Fibroblast of mammary gland (primary cell): ENCODE results near the gene TCAP.

Experiments used
- DNase-seq: peaks from one replicate; pipeline ENCODE4 v3.0.0-alpha.2; 2010; ENCODE audit warnings: low read depth
- H3K4me3 ChIP-seq: 2 replicates; pipeline ENCODE4 v1.5.1; 2011; ENCODE audit warnings: low read depth, mild to moderate bottlenecking, low read length, moderate library complexity; ENCODE audit not compliant: control insufficient read depth
- TF ChIP-seq, protein P1 (sequence below): conservative IDR thresholded peaks from 2 replicates; pipeline ENCODE4 v1.5.1; 2011; ENCODE audit warnings: low read depth, low read length, inconsistent platforms; ENCODE audit not compliant: control insufficient read depth, insufficient read depth

TCAP gene

DNA sequence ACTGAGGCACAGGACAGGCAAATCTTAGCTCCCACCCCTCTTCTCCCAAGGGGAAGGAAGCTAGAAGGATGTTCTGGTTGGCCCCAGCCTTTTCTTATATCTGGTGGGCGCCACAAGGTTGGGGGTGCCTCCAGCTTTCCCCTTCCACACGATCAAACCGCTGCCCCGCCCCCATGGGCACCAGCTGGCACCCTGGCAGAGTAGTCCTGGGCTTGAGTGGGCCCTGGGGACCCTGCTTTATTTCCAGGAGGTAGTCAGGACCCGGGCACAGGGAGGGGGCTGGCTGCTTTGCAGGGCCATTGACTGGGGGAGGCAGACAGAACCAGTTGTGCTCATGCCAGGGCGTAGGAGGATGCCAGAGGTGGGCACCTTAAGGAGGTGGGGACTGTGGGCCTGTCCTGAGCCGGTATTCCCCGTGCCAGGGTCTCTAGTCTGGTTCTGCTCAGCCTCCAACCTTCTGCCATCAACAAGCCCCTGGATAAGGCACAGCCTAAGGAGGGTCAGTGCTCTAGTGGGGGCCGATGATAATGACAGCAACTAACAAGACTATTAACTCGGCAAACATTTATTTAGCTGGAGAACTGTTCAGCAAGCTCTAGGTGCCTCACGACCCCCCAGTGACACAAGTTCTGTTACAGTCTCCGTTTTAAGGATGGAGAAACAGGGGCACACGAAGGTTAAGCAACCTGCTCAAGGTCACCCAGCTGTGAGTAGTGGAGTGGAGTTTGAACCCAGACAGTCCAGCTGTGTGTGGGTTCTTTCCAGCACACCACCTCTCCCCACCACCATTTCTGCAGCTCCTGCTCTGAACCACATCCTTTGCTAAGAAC is 46.0 kb upstream of the TCAP start:
- TF ChIP-seq, protein P1, sequence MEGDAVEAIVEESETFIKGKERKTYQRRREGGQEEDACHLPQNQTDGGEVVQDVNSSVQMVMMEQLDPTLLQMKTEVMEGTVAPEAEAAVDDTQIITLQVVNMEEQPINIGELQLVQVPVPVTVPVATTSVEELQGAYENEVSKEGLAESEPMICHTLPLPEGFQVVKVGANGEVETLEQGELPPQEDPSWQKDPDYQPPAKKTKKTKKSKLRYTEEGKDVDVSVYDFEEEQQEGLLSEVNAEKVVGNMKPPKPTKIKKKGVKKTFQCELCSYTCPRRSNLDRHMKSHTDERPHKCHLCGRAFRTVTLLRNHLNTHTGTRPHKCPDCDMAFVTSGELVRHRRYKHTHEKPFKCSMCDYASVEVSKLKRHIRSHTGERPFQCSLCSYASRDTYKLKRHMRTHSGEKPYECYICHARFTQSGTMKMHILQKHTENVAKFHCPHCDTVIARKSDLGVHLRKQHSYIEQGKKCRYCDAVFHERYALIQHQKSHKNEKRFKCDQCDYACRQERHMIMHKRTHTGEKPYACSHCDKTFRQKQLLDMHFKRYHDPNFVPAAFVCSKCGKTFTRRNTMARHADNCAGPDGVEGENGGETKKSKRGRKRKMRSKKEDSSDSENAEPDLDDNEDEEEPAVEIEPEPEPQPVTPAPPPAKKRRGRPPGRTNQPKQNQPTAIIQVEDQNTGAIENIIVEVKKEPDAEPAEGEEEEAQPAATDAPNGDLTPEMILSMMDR = no peak
- no peak for DNase-seq
- H3K4me3 ChIP-seq = no peak overlapping the region

DNA sequence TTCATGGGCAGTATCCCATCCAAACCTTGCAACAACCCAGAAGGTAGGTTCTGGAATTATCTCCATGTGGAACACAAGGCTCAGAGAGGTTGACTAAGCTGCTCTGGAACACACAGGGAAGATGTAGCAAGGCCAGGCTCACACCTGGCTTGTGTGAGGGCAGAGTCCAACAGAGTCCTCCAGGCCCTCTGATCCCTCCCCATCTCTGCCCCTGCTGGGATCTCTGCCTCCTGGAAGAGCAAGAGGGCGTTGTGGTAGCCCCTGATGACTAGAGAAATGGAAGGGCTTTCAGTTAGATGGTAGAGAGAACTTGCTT is 45.4 kb upstream of the TCAP start:
- no peak overlapping the region for H3K4me3 ChIP-seq
- DNase-seq = no peak
- TF ChIP-seq, protein P1 = no peak

DNA sequence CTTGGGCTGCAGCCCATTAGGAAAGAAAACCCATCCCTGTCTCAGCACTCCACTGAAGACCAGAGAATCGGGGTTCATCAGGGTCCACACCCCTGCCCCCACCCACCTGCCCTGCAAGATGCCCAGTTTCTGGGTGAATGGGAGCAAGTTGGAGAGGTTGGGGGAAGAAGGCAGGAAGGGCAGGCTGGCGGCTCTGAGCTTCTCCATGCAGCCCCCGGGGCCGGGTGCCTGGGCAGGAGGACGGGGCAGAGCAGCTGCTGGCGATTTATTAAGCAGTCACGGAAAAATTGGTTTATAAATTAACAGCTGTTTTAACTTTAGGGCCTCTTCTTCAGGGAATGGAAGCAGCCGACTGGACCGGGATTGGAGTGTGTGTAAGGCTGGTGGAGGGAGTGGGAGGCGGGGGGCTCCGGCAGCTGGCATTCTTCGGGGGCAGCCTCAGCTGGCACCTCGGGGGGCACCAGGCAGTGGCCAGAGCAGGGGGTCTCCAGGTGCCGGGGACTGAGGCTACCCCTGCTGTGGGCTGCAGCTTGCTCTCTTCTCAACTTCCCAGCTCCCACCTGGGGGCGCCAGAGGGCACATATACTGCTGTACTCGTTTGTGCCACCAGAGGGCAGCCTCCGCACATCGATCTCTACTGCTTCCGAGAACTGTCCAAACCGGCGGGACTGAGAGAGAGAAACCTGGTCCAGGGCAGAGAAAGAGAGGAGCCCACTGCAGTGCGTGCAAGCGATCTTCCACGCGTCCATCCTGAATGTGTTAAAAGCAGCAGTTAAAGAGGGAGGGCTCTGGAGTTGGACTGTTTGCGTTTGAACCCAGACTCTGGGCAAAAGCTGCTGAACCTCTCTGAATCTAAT is 43.4 kb upstream of the TCAP start:
- TF ChIP-seq, protein P1 = peak; percentile 100
- DNase-seq = peak; percentile 69
- H3K4me3 ChIP-seq = no peak overlapping the region

DNA sequence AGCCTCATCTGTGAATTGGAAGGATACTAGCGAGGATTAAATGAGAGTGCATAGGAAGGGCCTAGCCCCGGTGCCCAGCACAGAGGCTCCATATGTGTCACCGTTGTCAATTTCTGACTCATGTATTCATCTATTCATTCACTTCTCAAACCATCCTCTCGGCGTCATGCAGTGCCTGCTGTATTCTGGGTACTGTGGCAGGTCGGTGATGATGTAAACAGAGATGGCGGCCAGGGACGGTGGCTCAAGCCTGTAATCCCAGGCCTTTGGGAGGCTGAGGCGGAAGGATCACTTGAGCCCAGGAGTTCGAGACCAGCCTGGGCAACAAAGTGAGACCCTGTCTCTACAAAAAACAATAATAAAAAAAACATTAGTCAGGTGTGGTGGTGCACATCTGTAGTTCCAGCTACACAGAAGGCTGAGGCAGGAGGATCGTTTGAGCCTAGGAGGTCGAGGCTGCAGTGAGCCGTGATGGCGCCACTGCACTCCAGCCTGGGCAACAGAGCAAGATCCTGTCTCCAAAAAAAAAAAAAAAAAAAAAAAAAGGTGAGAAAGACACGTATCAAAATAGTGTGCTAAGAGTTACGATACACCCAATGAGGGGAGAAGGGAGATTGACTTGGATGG is 42.7 kb upstream of the TCAP start:
- TF ChIP-seq, protein P1 = no peak
- H3K4me3 ChIP-seq = no peak overlapping the region
- no peak for DNase-seq

DNA sequence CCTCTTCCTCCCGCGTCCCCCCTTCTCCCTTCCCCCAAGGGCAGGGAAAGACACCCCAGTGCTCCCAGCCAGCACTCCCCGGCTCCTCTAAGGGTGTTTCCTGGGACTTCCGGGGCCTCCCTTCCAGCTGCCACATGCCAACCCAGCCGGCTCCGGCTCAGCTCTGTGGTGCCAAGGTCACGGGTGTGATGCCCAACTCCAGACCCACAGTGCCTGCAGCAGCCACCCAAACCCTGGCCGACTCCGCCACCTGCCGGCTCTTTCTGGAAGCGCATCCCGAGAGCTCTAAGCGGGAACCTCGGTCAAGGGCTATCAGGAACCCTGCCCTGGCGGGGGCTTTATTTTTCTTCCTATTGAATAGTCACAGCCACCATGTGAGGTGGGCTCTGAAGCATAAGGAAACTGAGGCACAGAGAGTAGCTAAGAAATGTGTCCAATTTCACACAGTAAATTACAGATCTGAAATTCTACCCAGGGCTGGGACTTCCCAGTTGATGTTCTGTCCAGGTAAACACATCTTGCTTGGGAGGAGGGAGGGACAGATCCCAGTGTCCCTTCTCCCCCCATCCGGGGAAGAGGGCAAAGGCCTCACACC is 41.7 kb upstream of the TCAP start:
- no peak overlapping the region for H3K4me3 ChIP-seq
- TF ChIP-seq, protein P1 = peak; percentile 87
- DNase-seq = peak; percentile 52

DNA sequence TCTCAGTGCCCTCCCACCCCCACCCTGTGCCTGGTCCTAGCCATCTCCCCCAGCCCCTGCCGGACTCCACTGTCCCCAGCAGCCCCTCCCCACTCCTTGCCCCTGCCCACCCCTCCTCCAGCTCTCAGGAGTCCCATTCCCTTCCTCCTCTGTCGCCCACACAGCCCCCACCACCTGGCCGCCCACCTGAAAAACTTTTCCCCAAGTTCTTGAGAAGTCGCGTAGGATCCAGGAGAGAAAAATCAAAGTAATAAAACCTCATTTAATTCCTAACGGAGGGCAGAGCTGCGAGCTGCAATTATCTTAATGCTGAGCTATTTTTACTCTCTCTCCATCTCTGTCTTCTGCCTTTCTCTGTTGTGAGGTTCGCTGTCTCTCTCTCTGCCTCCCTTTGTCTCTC is 40.8 kb upstream of the TCAP start:
- H3K4me3 ChIP-seq = no peak overlapping the region
- DNase-seq = no peak
- TF ChIP-seq, protein P1 = no peak
